Ishikawa (cell line): Measurements from ENCODE around the gene GABRR3.

Experiments used
- CEBPB ChIP-seq: IDR thresholded peaks from 2 replicates; pipeline ENCODE4 v1.6.1; 2012
- CREB1 ChIP-seq: IDR thresholded peaks from 2 replicates; pipeline ENCODE4 v1.6.1; 2012; ENCODE audit warnings: low read depth
- EGR1 ChIP-seq: IDR thresholded peaks from 2 replicates; pipeline ENCODE4 v1.6.1; 2012
- EP300 ChIP-seq: IDR thresholded peaks from 2 replicates; pipeline ENCODE4 v1.6.1; 2012; ENCODE audit warnings: borderline replicate concordance
- FOXM1 ChIP-seq: IDR thresholded peaks from 2 replicates; pipeline ENCODE4 v1.6.1; 2012; ENCODE audit warnings: low read depth, borderline replicate concordance
- MAX ChIP-seq: IDR thresholded peaks from 2 replicates; pipeline ENCODE4 v1.6.1; 2012
- NFIC ChIP-seq: IDR thresholded peaks from 2 replicates; pipeline ENCODE4 v1.6.1; 2012
- RAD21 ChIP-seq: IDR thresholded peaks from 2 replicates; pipeline ENCODE4 v1.6.1; 2012; ENCODE audit warnings: low read depth
- REST ChIP-seq: IDR thresholded peaks from 2 replicates; pipeline ENCODE4 v1.6.1; 2012; ENCODE audit warnings: low read depth, mild to moderate bottlenecking
- TAF1 ChIP-seq: IDR thresholded peaks from 2 replicates; pipeline ENCODE4 v1.6.1; 2012; ENCODE audit warnings: low read depth, mild to moderate bottlenecking
- TCF12 ChIP-seq: IDR thresholded peaks from 2 replicates; pipeline ENCODE4 v1.6.1; 2012; ENCODE audit warnings: low read depth
- TEAD4 ChIP-seq: IDR thresholded peaks from 2 replicates; pipeline ENCODE4 v1.6.1; 2012
- YY1 ChIP-seq: IDR thresholded peaks from 2 replicates; pipeline ENCODE4 v1.6.1; 2012; ENCODE audit warnings: low read depth
- ZBTB7A ChIP-seq: IDR thresholded peaks from 2 replicates; pipeline ENCODE4 v1.6.1; 2012; ENCODE audit warnings: low read depth

- TF ChIP-seq CREB1 = no peak
- TF ChIP-seq NFIC = no peak
- TF ChIP-seq RAD21 = no peak
- TF ChIP-seq ZBTB7A = no peak
- TF ChIP-seq TCF12 = no peak
- TF ChIP-seq MAX = no peak
- no peak for TF ChIP-seq EP300
- TF ChIP-seq CEBPB = no peak
- TF ChIP-seq FOXM1 = no peak
- no peak for TF ChIP-seq REST
- TF ChIP-seq EGR1 = no peak
- TF ChIP-seq TAF1 = no peak
- no peak for TF ChIP-seq YY1
- no peak for TF ChIP-seq TEAD4
Observed at GRCh38 chr3:97942801-97943546, 92.1 kb downstream of the GABRR3 start.
